OCI-LY1 (cell line): ENCODE results near the gene DDR1.

ENCODE experiments used
- EZH2 ChIP-seq: fragments of 200-600 bp; sonication (generic), shearing (Covaris generic); IDR thresholded peaks from 2 replicates; pipeline ENCODE4 v1.8.0; 2017; ENCODE audit warnings: borderline replicate concordance, mixed run types, mild to moderate bottlenecking, antibody characterized with exemption, low read length, moderate library complexity, mixed read lengths
- TF ChIP-seq, protein P1 (sequence below): fragments of 200-600 bp; sonication (generic), shearing (Covaris generic); IDR thresholded peaks from 2 replicates; pipeline ENCODE4 v1.5.1; 2017; ENCODE audit warnings: mild to moderate bottlenecking, antibody characterized with exemption, low read length, moderate library complexity, mixed read lengths

DNA sequence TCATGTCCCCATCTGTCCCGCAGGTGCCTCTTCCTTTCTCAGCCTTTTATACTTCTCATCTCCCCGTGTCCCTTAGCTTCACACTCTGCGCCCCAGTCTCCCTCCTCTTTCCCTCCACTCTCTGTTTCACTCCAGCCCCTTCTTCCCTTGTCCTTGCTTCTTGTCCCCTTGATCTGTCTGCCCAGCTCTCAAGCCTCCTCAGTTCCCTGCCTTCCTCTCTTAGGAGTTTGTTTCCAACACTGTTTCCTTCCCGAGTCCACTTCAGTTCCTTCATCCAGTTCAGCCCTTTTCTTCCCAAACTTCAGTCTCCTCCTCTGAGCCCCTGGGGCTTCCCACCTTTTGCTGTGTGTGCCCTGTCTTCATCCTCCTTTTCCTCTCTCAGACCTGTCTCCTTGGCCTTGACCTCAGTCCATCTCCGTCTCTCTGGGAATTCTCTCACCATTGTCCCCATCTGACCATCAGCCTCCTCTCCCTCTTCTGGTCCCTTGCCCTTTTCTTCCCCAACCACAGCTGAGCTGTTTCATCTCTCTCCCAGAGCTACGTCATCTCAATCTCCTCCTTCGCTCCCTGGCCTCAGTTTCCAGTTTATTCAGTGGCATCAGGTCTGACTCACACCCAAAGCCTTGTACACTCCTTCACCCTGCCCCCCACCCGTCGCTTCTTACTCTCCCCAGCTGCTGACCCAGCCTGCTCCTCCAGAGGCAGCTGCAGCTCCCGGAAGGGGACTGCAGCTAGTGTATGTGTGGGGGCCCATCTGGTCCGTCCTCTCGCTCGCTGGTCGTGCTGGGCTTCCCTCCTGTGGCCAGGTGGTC, 2.7 kb upstream of the DDR1 start:
- TF ChIP-seq, protein P1, sequence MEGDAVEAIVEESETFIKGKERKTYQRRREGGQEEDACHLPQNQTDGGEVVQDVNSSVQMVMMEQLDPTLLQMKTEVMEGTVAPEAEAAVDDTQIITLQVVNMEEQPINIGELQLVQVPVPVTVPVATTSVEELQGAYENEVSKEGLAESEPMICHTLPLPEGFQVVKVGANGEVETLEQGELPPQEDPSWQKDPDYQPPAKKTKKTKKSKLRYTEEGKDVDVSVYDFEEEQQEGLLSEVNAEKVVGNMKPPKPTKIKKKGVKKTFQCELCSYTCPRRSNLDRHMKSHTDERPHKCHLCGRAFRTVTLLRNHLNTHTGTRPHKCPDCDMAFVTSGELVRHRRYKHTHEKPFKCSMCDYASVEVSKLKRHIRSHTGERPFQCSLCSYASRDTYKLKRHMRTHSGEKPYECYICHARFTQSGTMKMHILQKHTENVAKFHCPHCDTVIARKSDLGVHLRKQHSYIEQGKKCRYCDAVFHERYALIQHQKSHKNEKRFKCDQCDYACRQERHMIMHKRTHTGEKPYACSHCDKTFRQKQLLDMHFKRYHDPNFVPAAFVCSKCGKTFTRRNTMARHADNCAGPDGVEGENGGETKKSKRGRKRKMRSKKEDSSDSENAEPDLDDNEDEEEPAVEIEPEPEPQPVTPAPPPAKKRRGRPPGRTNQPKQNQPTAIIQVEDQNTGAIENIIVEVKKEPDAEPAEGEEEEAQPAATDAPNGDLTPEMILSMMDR, result no peak
- TF ChIP-seq EZH2, result no peak
